ENCODE data around the gene GXYLT2. TPM values are rescaled to one million over a fixed set of nuclear protein-coding genes. Genes with fewer than 3 reads are reported as not detected.

Gene GXYLT2
- total and polyA plus RNA-seq, 7 donors, result 0.04 to 5.9 (median 0.84) TPM

DNA sequence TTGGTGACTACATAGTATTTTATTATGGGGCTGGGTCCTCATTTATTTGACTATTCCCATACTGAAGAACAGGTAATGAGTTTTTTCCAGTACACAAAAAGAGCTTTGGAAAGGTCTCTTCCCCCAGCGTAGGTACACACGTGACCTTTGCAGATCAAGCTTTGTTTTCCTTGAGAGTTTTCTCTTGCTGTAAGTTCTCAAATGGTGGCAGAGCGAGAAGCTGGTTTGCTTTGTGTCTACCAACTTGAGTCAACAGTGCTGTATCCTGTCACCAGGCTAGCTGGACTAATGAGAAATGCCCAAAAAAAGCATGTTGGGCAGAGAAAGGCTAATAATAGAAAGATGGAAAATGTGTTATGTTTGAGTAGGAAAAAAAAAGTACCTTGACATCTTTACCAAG, 21.7 kb downstream of the GXYLT2 start:
- DNase-seq (no peak), ATAC-seq (no peak)
- Histone ChIP-seq H3K4me1 (peaks cover 7% of the 10 kb centered on the region), H3K9me3 (no peaks in the 10 kb centered on the region), H3K36me3 (ENCODE audit: insufficient read depth in 1 of 2, low read depth in 1 of 2) (no peaks in the 10 kb centered on the region), H3K4me3 (no peak overlapping the region), H3K27ac (no peak overlapping the region), H3K27me3 (ENCODE audit: insufficient read depth in 3 of 3, low read length in 2 of 3) (no peaks in the 10 kb centered on the region)
- intact Hi-C loops (cut with DNase I), result no loop called here
- WGBS, 3 donors, result 95 to 98% (median 96%) methylated on average over 3 of the region's 3 CpGs
- TF ChIP-seq, protein P1, sequence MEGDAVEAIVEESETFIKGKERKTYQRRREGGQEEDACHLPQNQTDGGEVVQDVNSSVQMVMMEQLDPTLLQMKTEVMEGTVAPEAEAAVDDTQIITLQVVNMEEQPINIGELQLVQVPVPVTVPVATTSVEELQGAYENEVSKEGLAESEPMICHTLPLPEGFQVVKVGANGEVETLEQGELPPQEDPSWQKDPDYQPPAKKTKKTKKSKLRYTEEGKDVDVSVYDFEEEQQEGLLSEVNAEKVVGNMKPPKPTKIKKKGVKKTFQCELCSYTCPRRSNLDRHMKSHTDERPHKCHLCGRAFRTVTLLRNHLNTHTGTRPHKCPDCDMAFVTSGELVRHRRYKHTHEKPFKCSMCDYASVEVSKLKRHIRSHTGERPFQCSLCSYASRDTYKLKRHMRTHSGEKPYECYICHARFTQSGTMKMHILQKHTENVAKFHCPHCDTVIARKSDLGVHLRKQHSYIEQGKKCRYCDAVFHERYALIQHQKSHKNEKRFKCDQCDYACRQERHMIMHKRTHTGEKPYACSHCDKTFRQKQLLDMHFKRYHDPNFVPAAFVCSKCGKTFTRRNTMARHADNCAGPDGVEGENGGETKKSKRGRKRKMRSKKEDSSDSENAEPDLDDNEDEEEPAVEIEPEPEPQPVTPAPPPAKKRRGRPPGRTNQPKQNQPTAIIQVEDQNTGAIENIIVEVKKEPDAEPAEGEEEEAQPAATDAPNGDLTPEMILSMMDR (IDR thresholded peaks at IDR 0.05), result no peak

DNA sequence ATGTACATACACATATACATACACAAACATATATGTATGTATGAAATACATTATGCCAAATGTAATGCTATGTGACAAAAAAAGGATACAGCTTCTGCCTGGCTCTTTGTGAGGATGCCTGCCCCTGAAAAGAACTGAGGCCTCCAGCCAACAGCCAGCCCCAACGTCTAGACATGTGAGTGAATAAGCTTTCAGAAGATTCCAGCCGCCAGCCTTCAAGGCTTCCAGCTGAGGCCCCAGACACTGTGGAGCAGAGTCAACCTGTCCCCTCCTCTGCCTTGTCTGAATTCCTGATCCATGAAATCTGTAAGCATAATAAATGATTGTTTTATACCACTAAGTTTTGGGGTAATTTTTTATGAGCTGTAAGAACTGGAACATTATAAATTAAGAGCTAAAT, 24.7 kb downstream of the GXYLT2 start:
- ATAC-seq (no peak), DNase-seq (no peak)
- Histone ChIP-seq H3K4me3 (no peak overlapping the region), H3K4me1 (peaks cover 6% of the 10 kb centered on the region), H3K36me3 (ENCODE audit: insufficient read depth in 1 of 2, low read depth in 1 of 2) (no peaks in the 10 kb centered on the region), H3K9me3 (no peaks in the 10 kb centered on the region), H3K27me3 (ENCODE audit: insufficient read depth in 3 of 3, low read length in 2 of 3) (no peaks in the 10 kb centered on the region), H3K27ac (no peak overlapping the region)
- TF ChIP-seq, protein P1 (IDR thresholded peaks at IDR 0.05), result no peak
- intact Hi-C loops (cut with DNase I), result no loop called here
- WGBS, 3 donors, result 51 to 63% (median 54%) methylated on average over 2 of the region's 2 CpGs

DNA sequence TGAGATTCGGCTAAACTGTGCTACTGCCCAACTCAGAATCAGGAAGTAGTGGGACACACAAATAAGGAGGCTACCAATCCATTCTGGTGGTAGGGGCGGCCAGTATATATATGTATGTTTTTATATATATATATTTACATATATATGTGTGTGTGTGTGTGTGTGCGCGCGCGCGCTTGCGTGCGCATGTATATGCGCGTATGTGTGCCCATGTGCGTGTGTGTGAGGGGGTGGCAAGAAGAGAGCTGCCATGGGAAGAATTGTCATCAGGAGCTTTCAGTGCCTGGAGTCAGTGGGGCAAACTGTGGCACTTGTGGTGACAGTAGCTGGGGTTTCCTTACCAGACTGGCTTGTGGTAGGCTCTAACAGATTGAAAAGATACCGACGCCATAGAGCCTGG, 26.5 kb downstream of the GXYLT2 start:
- H3K36me3 ChIP-seq (ENCODE audit: insufficient read depth in 1 of 2, low read depth in 1 of 2), result no peaks in the 10 kb centered on the region
- H3K9me3 ChIP-seq, result no peaks in the 10 kb centered on the region
- intact Hi-C loops (cut with DNase I), result no loop called here
- TF ChIP-seq, protein P1 (IDR thresholded peaks at IDR 0.05), result no peak
- DNase-seq, result no peak
- H3K4me1 ChIP-seq, result no peaks in the 10 kb centered on the region
- 92 to 95% (median 95%) methylated on average over 14 of the region's 14 CpGs for WGBS, 3 donors
- no peak for ATAC-seq
- no peak overlapping the region for H3K27ac ChIP-seq
- H3K27me3 ChIP-seq (ENCODE audit: insufficient read depth in 3 of 3, low read length in 2 of 3), result no peaks in the 10 kb centered on the region
- H3K4me3 ChIP-seq, result no peak overlapping the region

DNA sequence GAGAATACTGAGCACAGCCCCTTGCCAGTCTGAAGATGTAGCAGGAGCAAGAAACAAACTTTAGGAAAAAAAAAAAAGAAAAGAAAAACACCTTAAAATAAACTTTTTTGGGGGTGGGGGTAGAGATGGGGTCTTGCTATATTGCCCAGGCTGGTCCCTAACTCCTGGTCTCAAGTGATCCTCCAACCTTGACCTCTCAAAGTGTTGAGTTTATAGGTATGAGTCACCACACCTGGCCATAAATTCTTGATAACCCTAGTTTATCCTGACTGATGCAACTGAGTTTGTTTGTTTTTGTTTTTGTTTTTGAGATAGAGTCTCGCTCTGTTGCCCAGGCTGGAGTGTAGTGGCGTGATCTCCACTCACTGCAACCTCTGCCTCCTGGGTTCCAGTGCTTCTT, 28.4 kb downstream of the GXYLT2 start:
- H3K27ac ChIP-seq, result no peak overlapping the region
- no peaks in the 10 kb centered on the region for H3K4me1 ChIP-seq
- no peak overlapping the region for H3K4me3 ChIP-seq
- no peaks in the 10 kb centered on the region for H3K36me3 ChIP-seq (ENCODE audit: insufficient read depth in 1 of 2, low read depth in 1 of 2)
- ATAC-seq, result no peak
- H3K27me3 ChIP-seq (ENCODE audit: insufficient read depth in 3 of 3, low read length in 2 of 3), result no peaks in the 10 kb centered on the region
- no peak for DNase-seq
- no peaks in the 10 kb centered on the region for H3K9me3 ChIP-seq
- WGBS, 3 donors, result 92 to 100% (median 93%) methylated on average over 2 of the region's 2 CpGs
- intact Hi-C loops (cut with DNase I), result no loop called here
- TF ChIP-seq, protein P1 (IDR thresholded peaks at IDR 0.05), result no peak

DNA sequence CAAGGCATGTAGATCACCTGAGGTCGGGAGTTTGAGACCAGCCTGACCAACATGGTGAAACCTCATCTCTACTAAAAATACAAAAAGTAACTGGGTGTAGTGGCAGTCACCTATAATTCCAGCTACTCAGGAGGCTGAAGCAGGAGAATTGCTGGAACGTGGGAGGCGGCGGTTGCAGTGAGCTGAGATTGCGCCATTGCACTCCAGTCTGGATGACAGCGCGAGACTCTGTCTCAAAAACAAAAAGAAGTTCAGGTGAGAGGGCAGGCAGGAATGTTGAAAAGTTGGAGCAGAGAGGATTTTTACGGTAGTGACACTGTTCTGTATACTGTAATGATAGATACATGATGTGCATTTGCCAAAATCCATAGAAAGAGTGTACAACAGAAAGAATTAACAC, 31.7 kb downstream of the GXYLT2 start:
- ATAC-seq (no peak), DNase-seq (no peak)
- intact Hi-C loops (cut with DNase I), result no loop called here
- no peaks in the 10 kb centered on the region for H3K9me3 ChIP-seq
- no peak overlapping the region for H3K4me3 ChIP-seq
- peaks cover 0 to 3% (median 0%) of the 10 kb centered on the region in 3 donors for H3K27me3 ChIP-seq (ENCODE audit: insufficient read depth in 3 of 3, low read length in 2 of 3)
- 95 to 98% (median 97%) methylated on average over 8 of the region's 8 CpGs for WGBS, 3 donors
- H3K36me3 ChIP-seq (ENCODE audit: insufficient read depth in 1 of 2, low read depth in 1 of 2), result no peaks in the 10 kb centered on the region
- no peaks in the 10 kb centered on the region for H3K4me1 ChIP-seq
- H3K27ac ChIP-seq, result no peak overlapping the region
- TF ChIP-seq, protein P1 (IDR thresholded peaks at IDR 0.05), result no peak
